Measurements from ENCODE around the gene AHNAK2.
"Not testable (repeated sequence)": the region's sequence is repeated elsewhere in the genome, so short reads cannot be mapped to it uniquely, and the experiment has no call there.

AHNAK2 gene

DNA sequence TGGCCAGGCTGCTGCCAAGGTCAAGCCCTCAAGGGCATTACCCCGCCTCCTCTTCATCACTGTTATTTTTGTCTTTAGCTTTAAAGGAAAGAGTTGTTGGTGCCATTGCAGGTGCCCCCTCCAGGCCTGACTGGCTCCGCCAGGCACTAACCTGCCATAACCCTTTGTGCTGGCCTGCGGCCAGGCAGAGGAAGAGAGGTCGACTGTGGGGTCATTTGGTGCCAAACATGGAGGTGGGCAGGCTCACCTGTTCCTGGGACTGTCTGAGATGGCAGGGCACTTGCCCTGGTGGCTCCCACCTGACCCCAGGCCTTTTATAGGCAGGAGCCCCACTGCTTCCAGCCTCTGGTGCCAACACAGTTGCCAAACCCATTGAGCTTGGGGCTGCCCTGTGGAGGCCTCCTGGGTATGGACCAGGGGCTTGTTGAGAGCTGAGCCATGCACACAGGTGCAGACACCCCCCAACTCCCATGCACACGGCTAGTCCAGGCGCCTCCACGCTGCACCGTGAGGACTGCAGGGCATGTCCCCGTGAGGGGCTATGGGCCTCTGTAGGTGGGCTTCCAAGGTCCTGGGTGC is 82.9 kb downstream of the AHNAK2 start:
- no peak for FAIRE-seq

DNA sequence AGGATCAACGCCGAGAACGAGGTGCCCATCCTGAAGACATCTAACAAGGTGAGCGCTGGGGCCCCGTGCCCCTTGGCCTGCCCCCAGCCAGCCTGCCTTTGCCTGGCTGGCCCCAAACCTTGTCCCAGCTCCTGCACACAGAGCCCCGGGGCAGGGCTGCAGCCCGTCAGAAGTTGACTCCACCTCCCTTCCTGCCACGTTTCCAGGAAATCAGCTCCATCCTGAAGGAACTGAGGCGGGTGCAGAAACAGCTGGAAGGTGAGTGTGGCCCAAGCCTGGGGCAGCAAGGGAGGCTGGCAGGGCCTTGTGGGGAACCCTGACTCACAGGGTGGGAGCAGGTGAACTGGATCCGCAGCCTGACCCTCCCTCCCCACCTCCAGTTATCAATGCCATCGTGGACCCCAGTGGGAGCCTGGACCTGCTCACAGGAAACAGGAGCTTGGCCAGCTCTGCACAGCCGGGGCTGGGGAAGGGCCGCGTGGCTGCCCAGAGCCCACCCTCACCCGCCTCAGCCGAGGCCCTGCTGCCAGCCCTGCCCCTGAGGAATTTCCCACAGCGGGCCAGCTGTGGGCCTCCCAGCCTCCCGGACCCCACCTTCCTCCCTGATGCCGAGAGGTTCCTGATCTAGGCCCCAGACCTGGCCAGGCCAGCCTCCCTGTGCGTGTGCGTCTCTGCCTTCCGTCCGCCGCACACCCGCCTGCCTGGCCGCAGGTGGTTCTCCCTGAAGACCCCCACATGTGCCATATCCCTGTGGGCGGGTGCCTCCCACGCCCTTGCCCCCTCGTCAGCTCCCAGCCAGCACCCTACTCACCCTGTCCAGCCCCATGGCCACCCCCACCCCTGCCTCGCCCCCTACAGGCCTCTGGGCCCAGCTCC is 83.6 kb downstream of the AHNAK2 start:
- FAIRE-seq: no peak

DNA sequence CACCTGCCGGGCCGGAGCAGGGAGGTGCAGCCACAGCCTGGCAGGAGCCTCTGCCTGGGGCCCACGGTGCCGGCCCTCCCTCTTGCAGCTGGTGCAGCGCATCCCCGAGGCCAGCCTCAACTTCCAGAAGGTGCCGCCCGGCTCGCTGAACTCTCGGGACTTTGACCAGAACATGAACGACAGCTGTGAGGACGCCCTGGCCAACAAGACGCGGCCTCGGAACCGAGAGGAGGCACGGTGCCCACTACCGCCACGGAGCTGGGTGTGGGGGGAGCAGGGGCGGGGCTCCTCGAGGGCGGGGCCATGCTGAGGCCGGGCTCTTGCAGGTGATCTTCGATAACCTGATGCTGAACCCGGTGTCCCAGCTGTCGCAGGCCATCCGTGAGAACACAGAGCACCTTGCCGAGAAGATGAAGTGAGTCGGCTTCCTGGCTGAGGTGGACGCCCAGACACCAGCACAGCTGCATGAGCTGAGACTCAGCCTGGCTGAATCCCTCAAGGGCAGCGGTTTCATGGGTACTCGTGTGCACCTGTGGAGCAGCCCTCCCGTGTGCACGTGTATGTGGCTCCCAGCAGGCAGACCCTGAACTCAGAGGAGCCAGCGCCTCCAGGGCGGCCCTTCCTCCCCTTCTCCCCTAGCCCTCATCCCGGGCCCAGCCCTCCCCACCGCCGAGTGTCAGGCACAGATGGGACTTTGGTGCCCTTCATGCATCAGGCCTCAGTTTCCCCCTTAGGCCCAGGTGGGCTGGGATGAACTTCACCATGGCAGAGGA is 84.6 kb downstream of the AHNAK2 start:
- FAIRE-seq: no peak

DNA sequence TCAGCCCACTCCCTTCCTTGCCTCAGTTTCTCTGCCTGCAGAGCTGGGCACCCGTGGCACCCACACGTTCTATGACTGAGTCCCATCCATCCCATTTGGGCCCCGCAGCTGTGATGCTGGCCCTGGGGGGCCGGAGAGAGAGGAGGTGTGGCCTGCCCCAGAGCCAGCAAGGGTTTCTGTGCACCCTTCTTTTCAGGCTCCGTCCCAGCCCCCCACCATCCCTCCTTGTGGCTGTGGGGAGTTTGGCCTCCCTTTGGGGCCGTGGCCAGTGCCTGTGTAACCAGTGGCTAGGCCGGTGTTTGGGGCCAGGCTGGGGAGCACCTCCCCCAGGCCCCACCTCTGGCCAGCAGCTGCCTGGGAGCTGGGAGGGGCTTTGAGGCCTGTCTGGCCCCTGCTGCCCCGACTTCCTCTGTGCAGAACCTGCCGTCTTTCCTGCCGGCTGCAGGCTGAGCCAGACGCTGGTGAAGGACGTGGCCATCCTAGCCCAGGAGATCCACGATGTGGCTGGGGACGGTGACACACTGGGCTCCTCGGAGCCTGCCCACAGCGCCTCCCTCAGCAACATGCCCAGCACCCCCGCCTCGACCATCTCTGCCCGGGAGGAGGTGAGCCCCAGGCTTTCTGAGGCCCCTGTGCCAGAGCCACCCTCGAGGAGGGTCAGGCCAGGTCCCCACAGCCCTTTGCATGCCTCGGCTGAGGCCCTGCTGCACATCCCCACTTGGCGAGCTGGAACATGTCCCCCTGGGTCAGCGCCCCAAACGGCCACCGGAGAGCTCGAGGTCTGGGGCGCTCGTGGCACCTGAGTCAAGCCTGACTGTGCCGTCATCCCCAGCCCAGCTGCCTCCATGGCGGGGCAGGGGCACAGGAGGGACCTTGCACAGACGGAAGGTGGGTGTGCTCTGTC is 85.4 kb downstream of the AHNAK2 start:
- no peak for FAIRE-seq

DNA sequence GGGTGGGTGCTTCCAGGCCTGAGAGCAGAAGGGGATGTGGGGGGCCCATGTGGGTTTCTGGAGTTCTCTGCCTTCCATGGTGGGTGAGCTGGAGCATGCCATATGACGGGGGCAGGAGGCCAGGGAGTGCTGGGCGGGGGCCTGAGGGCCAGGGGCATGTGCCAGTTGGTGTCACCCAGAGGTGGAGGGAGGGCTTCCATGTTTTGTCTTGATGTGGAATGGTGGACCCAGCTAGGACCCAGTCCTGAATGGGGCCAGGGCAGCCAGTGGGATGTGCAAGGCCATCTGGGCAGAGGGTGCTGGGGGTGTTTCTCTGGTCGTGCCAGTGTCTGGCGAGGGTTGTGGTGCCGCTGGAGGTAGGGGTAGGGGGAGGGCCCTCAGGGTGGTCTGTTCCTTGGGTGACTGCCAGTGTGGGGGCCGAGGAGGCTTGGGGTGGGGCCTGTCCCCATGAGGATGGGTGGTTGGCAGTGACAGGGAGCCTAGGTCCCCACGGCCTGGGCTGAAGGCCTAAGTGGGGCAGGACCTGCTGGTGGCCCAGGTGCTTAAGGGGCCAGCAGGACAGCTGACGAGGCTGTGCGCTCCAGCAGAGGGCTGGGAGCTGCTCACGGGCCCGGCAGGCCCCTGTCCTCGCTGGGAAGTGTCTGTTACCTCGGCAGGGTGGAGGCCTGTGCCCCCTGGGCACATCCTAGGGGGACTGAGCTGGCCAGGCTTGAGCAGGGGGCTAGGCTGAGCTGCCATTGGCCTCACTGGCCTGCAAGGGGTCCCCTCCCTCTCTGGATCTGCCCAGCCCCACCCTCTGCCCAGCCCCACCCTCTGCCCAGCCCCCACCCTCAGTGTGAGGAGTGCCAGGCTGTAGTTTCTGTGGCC is 86.3 kb downstream of the AHNAK2 start:
- FAIRE-seq: no peak

DNA sequence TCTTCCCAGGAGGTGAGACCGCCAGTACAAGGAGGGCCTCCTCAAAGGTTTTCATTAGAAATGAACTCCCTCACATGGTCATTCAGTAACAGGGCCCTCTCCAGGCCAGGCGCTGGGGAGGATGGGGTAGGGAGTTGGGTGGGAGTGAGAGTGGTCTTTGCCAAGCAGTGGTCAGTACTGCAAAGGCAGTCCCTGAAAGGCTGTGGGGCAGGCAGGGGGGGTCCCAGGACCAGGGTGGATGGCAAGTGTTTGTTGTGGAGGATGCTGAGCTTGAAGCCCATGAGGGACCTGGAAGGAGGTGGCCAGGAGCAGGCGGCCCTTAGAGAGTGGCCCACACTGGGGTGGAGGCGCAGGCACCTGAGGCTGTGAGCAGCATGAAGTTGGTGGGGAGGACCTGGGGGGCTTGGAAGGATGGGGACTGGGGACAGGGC is 87.0 kb downstream of the AHNAK2 start:
- no peak for FAIRE-seq

DNA sequence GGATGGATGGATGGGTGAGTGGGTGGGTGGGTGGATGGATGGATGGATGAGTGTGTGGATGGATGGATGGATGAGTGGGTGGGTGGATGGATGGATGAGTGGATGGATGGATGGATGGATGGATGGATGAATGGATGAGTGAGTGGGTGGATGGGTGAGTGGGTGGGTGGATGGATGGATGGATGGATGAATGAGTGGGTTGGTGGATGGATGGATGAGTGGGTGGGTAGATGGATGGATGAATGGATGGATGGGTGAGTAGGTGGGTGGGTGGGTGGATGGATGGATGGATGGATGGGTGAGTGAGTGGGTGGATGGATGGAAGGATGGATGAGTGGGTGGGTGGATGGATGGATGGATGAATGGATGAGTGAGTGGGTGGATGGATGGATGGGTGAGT is 87.9 kb downstream of the AHNAK2 start:
- not testable (repeated sequence) for FAIRE-seq

DNA sequence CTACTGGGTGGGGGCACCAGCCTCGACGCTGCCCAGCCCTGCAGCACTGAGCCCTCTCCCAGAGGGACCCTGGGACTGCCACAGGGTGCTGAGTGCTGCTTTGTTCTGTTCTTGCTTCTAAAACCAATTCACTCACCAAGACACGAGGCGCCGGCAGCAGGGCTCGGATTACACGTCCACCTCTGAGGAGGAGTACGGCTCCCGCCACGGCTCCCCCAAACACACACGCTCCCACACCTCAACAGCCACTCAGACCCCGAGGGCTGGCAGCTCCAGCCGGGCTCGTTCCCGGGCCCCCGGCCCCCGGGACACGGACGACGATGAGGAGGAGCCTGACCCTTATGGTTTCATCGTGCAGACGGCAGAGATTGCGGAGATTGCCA is 88.8 kb downstream of the AHNAK2 start:
- FAIRE-seq: no peak

DNA sequence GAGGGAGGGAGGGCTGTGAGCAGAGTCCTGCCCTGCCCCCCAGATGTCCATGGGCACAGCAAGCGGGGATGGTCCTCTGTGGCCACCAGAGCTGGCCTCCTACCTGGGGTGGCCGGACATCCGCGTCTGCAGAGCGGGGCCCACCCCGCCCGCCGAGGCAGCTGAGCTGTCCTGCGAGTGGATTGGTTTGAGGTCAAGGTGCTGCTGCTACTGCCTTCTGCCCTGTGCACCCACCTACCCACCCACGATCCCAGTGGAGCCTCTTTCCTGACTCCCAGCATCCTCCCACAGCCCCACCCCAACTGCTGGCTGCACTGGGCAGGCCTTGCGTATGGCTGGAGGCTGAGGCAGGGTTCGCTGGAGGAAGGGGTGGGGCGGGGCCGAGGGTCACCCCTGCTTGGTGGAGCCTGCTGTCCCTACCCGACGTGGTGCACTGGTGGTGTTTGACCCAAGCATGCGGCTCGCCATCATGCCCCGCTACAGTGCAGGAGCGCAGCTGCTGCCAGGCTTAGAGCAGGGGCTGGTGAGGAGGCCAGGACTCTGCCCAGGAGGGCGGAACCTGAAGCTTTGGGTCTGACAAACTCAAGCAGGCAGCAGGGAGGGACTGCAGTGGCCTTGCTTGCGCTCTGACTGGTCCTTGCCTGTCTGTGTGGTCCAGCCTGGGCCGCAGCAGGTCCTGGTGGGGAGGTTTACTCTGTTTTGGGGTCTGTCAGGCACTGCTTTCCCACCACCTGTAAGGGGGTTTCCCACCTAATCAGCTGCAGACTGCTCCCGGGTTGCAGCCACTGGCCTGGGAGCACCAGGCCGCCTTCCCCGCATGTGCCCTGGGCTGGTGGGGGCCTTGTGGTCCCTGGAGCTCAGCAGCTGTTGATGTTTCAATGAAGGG is 89.4 kb downstream of the AHNAK2 start:
- no peak for FAIRE-seq

DNA sequence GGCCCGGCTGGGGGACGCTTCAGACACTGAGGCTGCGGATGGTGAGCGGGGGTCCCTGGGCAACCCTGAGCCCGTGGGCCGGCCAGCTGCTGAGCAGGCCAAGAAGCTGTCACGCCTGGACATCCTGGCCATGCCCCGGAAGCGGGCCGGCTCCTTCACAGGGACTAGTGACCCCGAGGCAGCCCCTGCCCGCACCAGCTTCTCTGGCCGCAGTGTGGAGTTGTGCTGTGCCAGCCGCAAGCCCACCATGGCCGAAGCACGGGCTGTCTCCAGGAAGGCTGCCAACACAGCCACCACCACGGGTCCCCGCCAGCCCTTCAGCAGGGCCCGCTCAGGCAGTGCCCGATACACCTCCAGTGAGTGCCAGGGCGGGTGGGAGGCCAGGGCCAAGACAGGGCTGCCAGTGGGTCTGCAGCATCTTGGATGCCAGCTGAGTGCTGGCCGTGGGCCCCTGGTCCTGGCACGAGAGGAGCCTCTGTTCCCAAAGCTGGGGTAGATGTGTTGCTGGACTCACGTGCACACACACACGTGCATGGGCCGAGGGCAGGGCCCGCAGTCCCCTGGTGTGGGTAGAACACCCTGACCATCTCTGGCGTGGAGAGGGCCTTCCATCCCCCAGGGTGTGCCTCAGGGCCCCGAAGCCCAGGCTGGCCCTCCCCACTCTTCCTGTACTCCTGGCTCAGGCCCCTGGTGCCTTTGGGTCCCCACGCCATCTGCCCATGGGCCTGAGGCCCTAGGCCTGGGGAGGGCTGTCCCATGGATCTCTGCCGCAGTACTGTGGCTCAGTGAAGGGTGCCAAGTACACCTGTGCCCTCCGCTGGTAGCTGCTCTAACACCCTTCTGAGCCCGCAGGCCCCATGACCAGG is 90.3 kb downstream of the AHNAK2 start:
- no peak for FAIRE-seq
